Fibroblast of mammary gland (primary cell): ENCODE data around the gene SULT1C2.

ENCODE experiments used
- DNase-seq: peaks from one replicate; pipeline ENCODE4 v3.0.0-alpha.2; 2010; ENCODE audit warnings: low read depth
- H3K4me3 ChIP-seq: 2 replicates; pipeline ENCODE4 v1.5.1; 2011; ENCODE audit warnings: low read depth, mild to moderate bottlenecking, low read length, moderate library complexity; ENCODE audit not compliant: control insufficient read depth
- CTCF ChIP-seq: conservative IDR thresholded peaks from 2 replicates; pipeline ENCODE4 v1.5.1; 2011; ENCODE audit warnings: low read depth, low read length, inconsistent platforms; ENCODE audit not compliant: control insufficient read depth, insufficient read depth

Gene SULT1C2

GRCh38 chr2:108346827-108347226 is 58.1 kb downstream of the SULT1C2 start:
- H3K4me3 ChIP-seq: no peak overlapping the region
- DNase-seq: no peak
- no peak for TF ChIP-seq CTCF

GRCh38 chr2:108347786-108348185 is 59.1 kb downstream of the SULT1C2 start:
- no peak overlapping the region for H3K4me3 ChIP-seq
- TF ChIP-seq CTCF: no peak
- no peak for DNase-seq

GRCh38 chr2:108348816-108349570 is 60.3 kb downstream of the SULT1C2 start:
- no peak overlapping the region for H3K4me3 ChIP-seq
- no peak for TF ChIP-seq CTCF
- DNase-seq: no peak

- DNase-seq: no peak
- no peak for TF ChIP-seq CTCF
- H3K4me3 ChIP-seq: no peak overlapping the region
Observed at GRCh38 chr2:108349571-108349928, 60.9 kb downstream of the SULT1C2 start.

- no peak for TF ChIP-seq CTCF
- peak; percentile 42 for DNase-seq
- H3K4me3 ChIP-seq: no peak overlapping the region
Observed at GRCh38 chr2:108351889-108352288, 63.2 kb downstream of the SULT1C2 start.

GRCh38 chr2:108354136-108354535 is 65.4 kb downstream of the SULT1C2 start:
- H3K4me3 ChIP-seq: no peak overlapping the region
- no peak for DNase-seq
- TF ChIP-seq CTCF: no peak
